HepG2 (cell line): ENCODE data around the gene PLK2. TPM values are rescaled to one million over a fixed set of nuclear protein-coding genes. Genes with fewer than 3 reads are reported as not detected.

Source experiments
- ATF1 ChIP-seq: IDR thresholded peaks from 2 replicates; pipeline ENCODE4 v1.6.1; 2016; ENCODE audit warnings: mild to moderate bottlenecking, control low read depth
- CENPX ChIP-seq: sonication (generic); formaldehyde crosslinking; IDR thresholded peaks from 2 replicates; pipeline ENCODE4 v1.9.0; 2021; ENCODE audit warnings: mild to moderate bottlenecking, missing genetic modification reagents, moderate library complexity
- ETV5 ChIP-seq: IDR thresholded peaks from 2 replicates; pipeline ENCODE4 v1.6.1; 2018; ENCODE audit warnings: missing biosample characterization, missing genetic modification reagents, inconsistent platforms, borderline replicate concordance
- HDAC6 ChIP-seq: fragments of 200-600 bp; sonication (generic); IDR thresholded peaks from 2 replicates; pipeline ENCODE4 v1.7.0; 2017; ENCODE audit warnings: mild to moderate bottlenecking, antibody characterized with exemption, low read length, low read depth
- HNF4A ChIP-seq: sonication (generic); formaldehyde crosslinking; IDR thresholded peaks from 2 replicates; pipeline ENCODE4 v1.4.0; 2020; ENCODE audit warnings: missing genetic modification reagents
- IRX3 ChIP-seq: sonication (generic); formaldehyde crosslinking; IDR thresholded peaks from 2 replicates; pipeline ENCODE4 v1.8.1; 2023; ENCODE audit warnings: mild to moderate bottlenecking, low read depth, missing genetic modification reagents, borderline replicate concordance
- KDM5B ChIP-seq: sonication (generic); formaldehyde crosslinking; IDR thresholded peaks from 2 replicates; pipeline ENCODE4 v1.4.0; 2020; ENCODE audit warnings: missing genetic modification reagents, mild to moderate bottlenecking, borderline replicate concordance
- LBX2 ChIP-seq: sonication (generic); formaldehyde crosslinking; IDR thresholded peaks from 2 replicates; pipeline ENCODE4 v1.5.0; 2020; ENCODE audit warnings: missing genetic modification reagents, mild to moderate bottlenecking, borderline replicate concordance
- RARA ChIP-seq: IDR thresholded peaks from 2 replicates; pipeline ENCODE4 v1.6.1; 2016; ENCODE audit warnings: missing genetic modification reagents, missing compliant biosample characterization
- SETDB1 ChIP-seq: sonication (generic); formaldehyde crosslinking; IDR thresholded peaks from 2 replicates; pipeline ENCODE4 v1.5.1; 2020; ENCODE audit warnings: missing genetic modification reagents, mild to moderate bottlenecking, borderline replicate concordance
- SKI ChIP-seq: fragments of 450-650 bp; IDR thresholded peaks from one replicate; pipeline ENCODE4 v1.6.1; 2018; ENCODE audit warnings: mild to moderate bottlenecking; ENCODE audit not compliant: partially characterized antibody
- SOX6 ChIP-seq, 2 experiments: fragments of 450-650 bp in 1 of 2; sonication (generic) in 1 of 2; formaldehyde crosslinking in 1 of 2; IDR thresholded peaks; 2 replicates each; pipeline versions ENCODE4 v1.4.0 to v1.6.1; 2017 to 2020; ENCODE audit warnings: antibody characterized with exemption in 1 of 2, mild to moderate bottlenecking in 1 of 2, missing genetic modification reagents in 1 of 2
- ZEB1 ChIP-seq: IDR thresholded peaks from 2 replicates; pipeline ENCODE4 v1.6.1; 2012; ENCODE audit warnings: mild to moderate bottlenecking, low read depth, inconsistent platforms; ENCODE audit not compliant: insufficient replicate concordance
- ZHX1 ChIP-seq: sonication (generic); formaldehyde crosslinking; IDR thresholded peaks from 2 replicates; pipeline ENCODE4 v1.8.1; 2022; ENCODE audit warnings: low read depth, mild to moderate bottlenecking, missing genetic modification reagents
- ZNF275 ChIP-seq: sonication (generic); formaldehyde crosslinking; IDR thresholded peaks from 2 replicates; pipeline ENCODE4 v1.8.0; 2022; ENCODE audit warnings: missing genetic modification reagents, mild to moderate bottlenecking, inconsistent platforms, borderline replicate concordance
- ZNF350 ChIP-seq: sonication (generic); formaldehyde crosslinking; IDR thresholded peaks from 2 replicates; pipeline ENCODE4 v1.4.0; 2020; ENCODE audit warnings: mild to moderate bottlenecking, low read depth, missing genetic modification reagents, borderline replicate concordance
- ZNF652 ChIP-seq: IDR thresholded peaks from 2 replicates; pipeline ENCODE4 v1.6.1; 2016; ENCODE audit warnings: low read depth, borderline replicate concordance
- ZNF691 ChIP-seq: sonication (generic); formaldehyde crosslinking; IDR thresholded peaks from 2 replicates; pipeline ENCODE4 v1.4.0; 2020; ENCODE audit warnings: missing genetic modification reagents, low read depth, mild to moderate bottlenecking, borderline replicate concordance
- ZNF713 ChIP-seq: sonication (generic); formaldehyde crosslinking; IDR thresholded peaks from 2 replicates; pipeline ENCODE4 v1.4.0; 2020; ENCODE audit warnings: mild to moderate bottlenecking, missing genetic modification reagents
- ZNF746 ChIP-seq: sonication (generic); formaldehyde crosslinking; IDR thresholded peaks from 2 replicates; pipeline ENCODE4 v1.8.0; 2022; ENCODE audit warnings: mild to moderate bottlenecking, missing genetic modification reagents
- ZSCAN9 ChIP-seq: IDR thresholded peaks from 2 replicates; pipeline ENCODE4 v1.6.1; 2016; ENCODE audit warnings: borderline replicate concordance
- polyA plus RNA-seq, 8 experiments: library from polyadenylated mRNA; depleted of rRNA in 3 of 8; stranded (reverse) in 7 of 8; unstranded in 1 of 8; fragments of >200 nt; fragmentation: Illumina TruSeq in 4 of 8; extraction: Trizol in 4 of 8; gene quantifications; 2 replicates each; pipeline versions ENCODE4 v1.2.1 to v1.2.3, GENCODE V29; 2011 to 2016; ENCODE audit warnings: low read depth in 4 of 8, missing spikeins in 1 of 8, mixed read lengths in 1 of 8; ENCODE audit not compliant: insufficient read depth in 1 of 8
- total RNA-seq, 5 experiments: library from RNA; depleted of rRNA; stranded (reverse); fragments of >200 nt; fragmentation: Illumina TruSeq; extraction: Trizol; gene quantifications; 2 replicates each; pipeline ENCODE4 v1.2.3, GENCODE V29; 2016; ENCODE audit warnings: low read depth in 1 of 5
- TF ChIP-seq, protein P1 (sequence below): sonication (generic); formaldehyde crosslinking; IDR thresholded peaks from 2 replicates; pipeline ENCODE4 v1.4.0; 2020; ENCODE audit warnings: missing genetic modification reagents
- TF ChIP-seq, protein P2 (sequence below): sonication (generic); formaldehyde crosslinking; IDR thresholded peaks from 2 replicates; pipeline ENCODE4 v1.8.1; 2023; ENCODE audit warnings: mild to moderate bottlenecking, moderate library complexity, missing genetic modification reagents

Gene PLK2
- total and polyA plus RNA-seq, 2 of the 13 experiments (the other 11 are each of a cell fraction or from before 2014, with no cell fraction given): 9.6 to 29.6 TPM

DNA sequence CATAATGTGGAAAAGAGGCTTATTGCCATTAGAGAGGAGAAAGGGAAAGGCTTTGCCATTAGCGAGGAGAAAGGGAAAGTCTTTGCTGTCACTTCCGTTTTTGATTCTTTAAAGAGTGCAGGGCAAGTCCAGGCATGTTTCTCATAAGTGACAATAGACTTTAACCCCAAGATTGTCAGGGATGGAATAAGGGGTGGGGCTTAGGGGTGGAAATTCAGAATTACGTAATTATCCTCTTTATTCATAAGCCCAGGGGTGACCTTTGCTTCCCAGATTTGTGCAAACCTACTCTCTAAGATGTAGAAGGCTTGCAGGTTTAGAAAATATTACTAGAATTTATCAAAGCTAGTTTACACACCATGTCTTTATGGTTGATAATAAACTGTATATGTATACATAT, 2.3 kb upstream of the PLK2 start (continued):
- no peak for TF ChIP-seq ZHX1 (CRISPR knock-in tag)
- TF ChIP-seq ZNF746 (CRISPR knock-in tag): no peak
- 0 out of 2 replicates have a peak, but pooled peaks have one; percentile 22 for TF ChIP-seq ETV5 (CRISPR knock-in tag)
- no peak for TF ChIP-seq CENPX (CRISPR knock-in tag)
- TF ChIP-seq ZNF350: no peak
- no peak for TF ChIP-seq SOX6 (IDR thresholded peaks at IDR 0.05)
- peak; percentile 59; the same call in 1 of the 2 replicates for TF ChIP-seq SOX6 (CRISPR knock-in tag; IDR thresholded peaks at IDR 0.05)
- TF ChIP-seq, protein P1, sequence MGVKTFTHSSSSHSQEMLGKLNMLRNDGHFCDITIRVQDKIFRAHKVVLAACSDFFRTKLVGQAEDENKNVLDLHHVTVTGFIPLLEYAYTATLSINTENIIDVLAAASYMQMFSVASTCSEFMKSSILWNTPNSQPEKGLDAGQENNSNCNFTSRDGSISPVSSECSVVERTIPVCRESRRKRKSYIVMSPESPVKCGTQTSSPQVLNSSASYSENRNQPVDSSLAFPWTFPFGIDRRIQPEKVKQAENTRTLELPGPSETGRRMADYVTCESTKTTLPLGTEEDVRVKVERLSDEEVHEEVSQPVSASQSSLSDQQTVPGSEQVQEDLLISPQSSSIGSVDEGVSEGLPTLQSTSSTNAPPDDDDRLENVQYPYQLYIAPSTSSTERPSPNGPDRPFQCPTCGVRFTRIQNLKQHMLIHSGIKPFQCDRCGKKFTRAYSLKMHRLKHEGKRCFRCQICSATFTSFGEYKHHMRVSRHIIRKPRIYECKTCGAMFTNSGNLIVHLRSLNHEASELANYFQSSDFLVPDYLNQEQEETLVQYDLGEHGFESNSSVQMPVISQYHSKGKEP: no peak
- TF ChIP-seq SKI: no peak
- TF ChIP-seq HNF4A (CRISPR knock-in tag): peak; percentile 79
- no peak for TF ChIP-seq ZEB1
- no peak for TF ChIP-seq ZNF713 (CRISPR knock-in tag)
- peak; percentile 51; the same call in 1 of the 2 replicates for TF ChIP-seq RARA
- TF ChIP-seq, protein P2, sequence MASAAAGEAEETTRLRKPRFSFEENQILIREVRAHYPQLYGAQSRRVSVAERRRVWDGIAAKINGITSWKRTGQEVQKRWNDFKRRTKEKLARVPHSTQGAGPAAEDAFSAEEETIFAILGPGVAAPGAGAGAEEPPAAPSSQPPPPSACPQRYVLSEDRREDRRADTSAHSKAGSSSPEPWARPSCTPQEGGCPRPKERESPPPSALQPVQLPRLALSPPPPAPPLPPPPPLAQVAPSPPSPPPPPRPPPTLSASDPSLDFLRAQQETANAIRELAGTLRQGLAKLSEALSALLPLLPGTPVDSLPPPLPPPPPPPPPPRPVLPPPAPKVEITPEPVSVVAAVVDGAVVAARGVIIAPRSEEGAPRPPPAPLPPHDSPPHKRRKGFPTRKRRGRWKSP (CRISPR knock-in tag): no peak
- TF ChIP-seq ZSCAN9 (CRISPR knock-in tag): no peak
- no peak for TF ChIP-seq ZNF691 (CRISPR knock-in tag)
- TF ChIP-seq SETDB1: no peak
- TF ChIP-seq LBX2 (CRISPR knock-in tag): no peak
- TF ChIP-seq ZNF275 (CRISPR knock-in tag): no peak
- TF ChIP-seq KDM5B (CRISPR knock-in tag): no peak
- TF ChIP-seq ATF1: peak; percentile 56; the same call in 1 of the 2 replicates
- TF ChIP-seq HDAC6: no peak
- TF ChIP-seq IRX3 (CRISPR knock-in tag): no peak
- TF ChIP-seq ZNF652 (CRISPR knock-in tag): peak; percentile 14; the same call in 1 of the 2 replicates
